Neural cell (in vitro differentiated cells): ENCODE data around the gene OR8G1. TPM values are rescaled to one million over a fixed set of nuclear protein-coding genes. Genes with fewer than 3 reads are reported as not detected.

Experiments
- H2AFZ ChIP-seq: fragments of 200-600, 300-800 bp; sonication (generic), shearing (Covaris generic); 2 replicates; pipeline ENCODE4 v1.6.0; 2014; ENCODE audit warnings: low read depth, mild to moderate bottlenecking, antibody characterized with exemption, low read length, moderate library complexity
- H3F3A ChIP-seq: fragments of 200-600 bp; shearing (Covaris generic); 2 replicates; pipeline ENCODE4 v1.6.1; 2016; ENCODE audit warnings: mild to moderate bottlenecking, moderate library complexity, mixed read lengths, antibody characterized with exemption, low read length; ENCODE audit not compliant: insufficient read depth, poor library complexity, severe bottlenecking
- H3K27ac ChIP-seq: fragments of 200-600, 300-800 bp; sonication (generic), shearing (Covaris generic); 2 replicates; pipeline ENCODE4 v1.5.1; 2014; ENCODE audit warnings: mild to moderate bottlenecking, low read length, moderate library complexity
- H3K27me3 ChIP-seq: fragments of 300-800, 200-600 bp; sonication (generic), shearing (Covaris generic); 2 replicates; pipeline ENCODE4 v1.6.0; 2014; ENCODE audit warnings: mild to moderate bottlenecking, low read depth, low read length, moderate library complexity; ENCODE audit not compliant: insufficient read depth
- H3K36me3 ChIP-seq: fragments of 300-800, 200-600 bp; sonication (generic), shearing (Covaris generic); 2 replicates; pipeline ENCODE4 v1.5.1; 2014; ENCODE audit warnings: mild to moderate bottlenecking, antibody characterized with exemption, low read length, moderate library complexity; ENCODE audit not compliant: insufficient read depth
- H3K4me2 ChIP-seq: fragments of 300-800, 200-600 bp; sonication (generic), shearing (Covaris generic); 2 replicates; pipeline ENCODE4 v1.6.0; 2014; ENCODE audit warnings: mild to moderate bottlenecking, low read length
- H3K4me3 ChIP-seq: fragments of 300-800, 200-600 bp; sonication (generic), shearing (Covaris generic); 2 replicates; pipeline ENCODE4 v1.5.1; 2014; ENCODE audit warnings: mild to moderate bottlenecking, low read length, moderate library complexity
- H3K79me2 ChIP-seq: fragments of 200-600 bp; shearing (Covaris generic); replicated peaks from 2 replicates; pipeline ENCODE4 v1.6.0; 2014; ENCODE audit warnings: mild to moderate bottlenecking, low read length, moderate library complexity; ENCODE audit not compliant: insufficient read depth
- H3K9ac ChIP-seq: fragments of 300-800, 200-600 bp; sonication (generic), shearing (Covaris generic); 2 replicates; pipeline ENCODE4 v1.6.1; 2016; ENCODE audit warnings: mild to moderate bottlenecking, low read length, mixed read lengths
- H3K9me2 ChIP-seq: fragments of 200-600 bp; shearing (Covaris generic); 2 replicates; pipeline ENCODE4 v1.6.1; 2016; ENCODE audit warnings: mild to moderate bottlenecking, low read length, mixed read lengths; ENCODE audit not compliant: insufficient read depth
- H3K9me3 ChIP-seq: fragments of 200-600, 300-800 bp; sonication (generic), shearing (Covaris generic); 2 replicates; pipeline ENCODE4 v1.6.1; 2016; ENCODE audit warnings: mild to moderate bottlenecking, mixed run types, low read length, moderate library complexity, mixed read lengths
- H4K20me1 ChIP-seq: fragments of 200-600 bp; shearing (Covaris generic); 2 replicates; pipeline ENCODE4 v1.6.1; 2016; ENCODE audit warnings: mild to moderate bottlenecking, mixed run types; ENCODE audit not compliant: insufficient read depth
- CTCF ChIP-seq: fragments of 450-650 bp; IDR thresholded peaks from 2 replicates; pipeline ENCODE4 v1.5.1; 2014; ENCODE audit warnings: antibody characterized with exemption, mild to moderate bottlenecking, moderate library complexity; ENCODE audit not compliant: poor library complexity, severe bottlenecking
- EP300 ChIP-seq: fragments of 450-650 bp; conservative IDR thresholded peaks from 2 replicates; pipeline ENCODE4 v1.6.1; 2014; ENCODE audit warnings: antibody characterized with exemption, mild to moderate bottlenecking, moderate library complexity; ENCODE audit not compliant: poor library complexity, severe bottlenecking
- EZH2 ChIP-seq: fragments of 200-600, 300-800 bp; shearing (Covaris generic), sonication (generic); IDR thresholded peaks from 2 replicates; pipeline ENCODE4 v1.6.1; 2014; ENCODE audit warnings: antibody characterized with exemption, low read length, borderline replicate concordance, mild to moderate bottlenecking; ENCODE audit not compliant: insufficient read depth, poor library complexity, severe bottlenecking
- MXI1 ChIP-seq: fragments of 450-650 bp; conservative IDR thresholded peaks from 2 replicates; pipeline ENCODE4 v1.6.1; 2014; ENCODE audit warnings: antibody characterized with exemption, mild to moderate bottlenecking; ENCODE audit not compliant: poor library complexity, severe bottlenecking
- POLR2AphosphoS5 ChIP-seq: IDR thresholded peaks from 2 replicates; pipeline ENCODE4 v1.6.1; 2012
- RAD21 ChIP-seq: fragments of 450-650 bp; conservative IDR thresholded peaks from 2 replicates; pipeline ENCODE4 v1.6.1; 2014; ENCODE audit warnings: antibody characterized with exemption, mild to moderate bottlenecking, moderate library complexity
- REST ChIP-seq: IDR thresholded peaks from 2 replicates; pipeline ENCODE4 v1.6.1; 2012; ENCODE audit warnings: borderline replicate concordance
- SMC3 ChIP-seq: fragments of 450-650 bp; conservative IDR thresholded peaks from 2 replicates; pipeline ENCODE4 v1.6.1; 2014; ENCODE audit warnings: antibody characterized with exemption, mild to moderate bottlenecking, moderate library complexity; ENCODE audit not compliant: poor library complexity
- TAF1 ChIP-seq: IDR thresholded peaks from 2 replicates; pipeline ENCODE4 v1.6.1; 2012; ENCODE audit warnings: low read depth
- polyA plus RNA-seq: library from polyadenylated mRNA; depleted of rRNA; stranded (reverse); fragments of >200 nt; gene quantifications from 2 replicates; pipeline ENCODE4 v1.2.3, GENCODE V29; 2014

OR8G1 gene
- polyA plus RNA-seq, 1 donor from 2014 or later: not detected

DNA sequence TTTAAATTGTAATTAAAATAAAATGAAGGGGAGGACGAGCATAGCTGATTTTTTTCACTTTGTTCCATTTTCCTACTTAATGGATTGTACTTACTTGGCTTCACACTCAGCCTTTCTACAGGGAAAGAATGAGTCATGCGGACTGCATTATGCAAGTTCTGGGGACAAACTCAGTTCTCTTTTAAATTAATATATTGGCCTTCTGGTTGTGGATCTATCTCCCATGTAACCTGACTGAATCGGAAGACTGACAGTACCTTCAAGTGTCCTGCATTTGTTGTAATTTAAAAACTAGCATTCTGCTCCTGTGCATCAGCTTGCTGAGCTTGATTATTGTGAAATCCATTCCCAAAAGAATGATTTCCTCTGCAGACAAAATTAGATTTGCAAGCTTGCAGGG lies 60.7 kb downstream of the OR8G1 start:
- Histone ChIP-seq H3K36me3 (no peaks in the 10 kb centered on the region), H3K27me3 (no peaks in the 10 kb centered on the region), H2AFZ (no peak overlapping the region), H3F3A (no peaks in the 10 kb centered on the region), H3K4me3 (no peak overlapping the region), H3K9ac (no peak overlapping the region), H3K4me2 (no peak overlapping the region), H3K27ac (no peak overlapping the region), H3K9me3 (no peaks in the 10 kb centered on the region), H3K79me2 (no peaks in the 10 kb centered on the region), H4K20me1 (no peaks in the 10 kb centered on the region), H3K9me2 (no peaks in the 10 kb centered on the region)
- TF ChIP-seq TAF1 (no peak), SMC3 (no peak), REST (no peak), RAD21 (no peak), EP300 (no peak), MXI1 (no peak), EZH2 (no peak), POLR2AphosphoS5 (no peak), CTCF (no peak)

DNA sequence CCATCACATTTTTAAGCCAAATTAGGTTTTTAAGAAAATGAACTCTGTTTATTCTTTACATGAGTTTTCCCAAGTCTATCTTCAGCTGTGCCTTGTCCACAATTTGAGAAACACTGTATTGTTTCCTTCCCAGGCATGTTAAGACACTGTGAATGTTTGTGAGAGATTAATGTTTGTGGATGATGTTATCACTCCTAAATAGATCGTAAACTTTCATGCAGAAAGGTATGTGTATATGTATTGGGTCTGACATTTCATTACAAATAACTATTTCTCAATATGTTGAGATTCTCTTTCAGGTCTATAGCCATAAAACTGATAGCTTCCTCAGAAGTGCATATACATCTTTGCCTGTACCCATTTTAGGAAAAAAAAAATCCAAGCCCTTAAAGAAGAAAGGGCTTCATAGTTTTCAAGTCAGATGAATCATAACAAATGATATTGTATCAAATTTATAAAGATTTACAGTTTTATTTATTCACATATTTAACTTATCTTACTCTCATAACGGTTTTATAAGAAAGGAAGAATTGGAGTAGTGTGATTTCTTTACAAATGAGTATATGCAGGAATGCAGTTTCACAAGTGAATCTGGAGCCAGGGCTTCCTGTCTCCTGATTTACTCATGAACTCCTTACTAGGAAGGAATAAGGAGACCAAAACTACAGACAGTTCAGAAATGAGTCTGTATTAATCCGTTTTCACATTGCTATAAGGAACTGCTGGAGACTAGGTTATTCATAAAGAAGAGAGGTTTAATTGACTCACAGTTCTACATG lies 61.6 kb downstream of the OR8G1 start:
- H3K4me3 ChIP-seq: no peak overlapping the region
- H2AFZ ChIP-seq: no peak overlapping the region
- no peaks in the 10 kb centered on the region for H3K9me2 ChIP-seq
- H3K4me2 ChIP-seq: no peak overlapping the region
- H4K20me1 ChIP-seq: no peaks in the 10 kb centered on the region
- no peak overlapping the region for H3K27ac ChIP-seq
- no peaks in the 10 kb centered on the region for H3K27me3 ChIP-seq
- H3K9ac ChIP-seq: no peak overlapping the region
- no peaks in the 10 kb centered on the region for H3K79me2 ChIP-seq
- H3F3A ChIP-seq: no peaks in the 10 kb centered on the region
- no peaks in the 10 kb centered on the region for H3K9me3 ChIP-seq
- no peaks in the 10 kb centered on the region for H3K36me3 ChIP-seq
- no peak for TF ChIP-seq CTCF
- no peak for TF ChIP-seq EZH2
- TF ChIP-seq SMC3: no peak
- no peak for TF ChIP-seq REST
- no peak for TF ChIP-seq TAF1
